RPMI7951 (cell line): ENCODE results near the gene FOXP2. TPM values are rescaled to one million over a fixed set of nuclear protein-coding genes. Genes with fewer than 3 reads are reported as not detected.
"Not testable (repeated sequence)": the region's sequence is repeated elsewhere in the genome, so short reads cannot be mapped to it uniquely, and the experiment has no call there.

Experiments
- DNase-seq: peaks from one replicate; pipeline ENCODE4 v3.0.0-alpha.2; 2012; ENCODE audit warnings: low read depth
- total RNA-seq: library from RNA; depleted of rRNA; stranded (reverse); fragments of >200 nt; shearing (Covaris generic); gene quantifications from 2 replicates; pipeline ENCODE4 v1.2.3, GENCODE V29; 2014

The FOXP2 gene
- total RNA-seq, 1 experiment from 2014 or later = not detected

DNA sequence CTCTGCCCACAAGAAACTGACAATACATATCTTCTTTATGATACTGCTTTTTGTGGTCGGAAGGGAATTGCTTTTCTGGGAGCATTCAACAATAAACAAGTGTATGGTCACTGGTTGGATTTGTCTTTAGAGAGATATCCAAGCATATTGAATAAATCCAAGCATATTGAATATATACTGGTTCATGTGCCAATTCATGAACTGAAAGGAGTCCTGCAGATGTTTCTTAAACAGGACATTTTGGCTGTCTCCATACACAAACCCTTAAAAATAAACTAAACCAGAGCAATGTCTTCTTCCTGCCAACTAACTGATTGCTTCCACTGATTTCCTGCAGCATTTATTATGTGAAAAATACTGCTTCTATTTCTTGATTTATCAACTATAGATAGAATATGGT lies 173.9 kb downstream of the FOXP2 start:
- no peak for DNase-seq

DNA sequence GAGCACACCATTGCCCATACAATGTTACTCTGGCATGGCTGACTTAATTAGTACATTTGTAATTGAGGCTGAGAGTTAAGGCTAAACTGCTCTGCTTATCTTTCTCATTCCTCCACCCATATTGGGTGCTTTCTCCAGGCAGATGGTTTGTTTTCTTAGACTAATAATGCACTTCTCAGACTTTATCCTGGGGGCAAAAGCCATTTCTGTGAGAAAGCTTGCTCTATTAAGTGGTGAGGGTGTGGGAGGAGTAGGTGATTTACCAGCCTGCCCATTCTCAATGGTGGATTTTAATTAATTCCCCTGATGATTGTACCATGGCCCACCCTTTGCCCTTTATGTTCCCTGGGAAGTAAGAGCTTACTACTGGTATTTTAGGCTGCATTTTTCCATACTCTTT lies 174.8 kb downstream of the FOXP2 start:
- no peak for DNase-seq

DNA sequence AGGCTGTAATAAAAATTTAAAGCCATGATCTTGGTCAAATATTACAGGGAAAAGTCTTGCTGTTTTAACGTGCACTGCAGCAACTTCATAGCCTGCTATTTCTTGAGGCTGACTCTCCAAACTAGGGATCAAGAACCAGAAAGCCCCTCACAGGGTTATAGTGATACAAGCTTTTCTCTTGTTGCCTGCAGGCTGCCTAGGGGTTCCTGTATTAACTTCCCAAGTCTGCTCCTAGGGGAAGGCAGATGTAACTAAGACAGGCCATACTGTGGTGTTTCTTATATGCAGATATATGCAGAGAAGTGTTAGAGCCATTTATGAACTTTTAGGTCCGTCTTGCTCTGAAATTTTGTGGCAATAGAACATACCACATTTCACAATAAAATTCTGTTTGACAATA lies 175.7 kb downstream of the FOXP2 start:
- DNase-seq = no peak

DNA sequence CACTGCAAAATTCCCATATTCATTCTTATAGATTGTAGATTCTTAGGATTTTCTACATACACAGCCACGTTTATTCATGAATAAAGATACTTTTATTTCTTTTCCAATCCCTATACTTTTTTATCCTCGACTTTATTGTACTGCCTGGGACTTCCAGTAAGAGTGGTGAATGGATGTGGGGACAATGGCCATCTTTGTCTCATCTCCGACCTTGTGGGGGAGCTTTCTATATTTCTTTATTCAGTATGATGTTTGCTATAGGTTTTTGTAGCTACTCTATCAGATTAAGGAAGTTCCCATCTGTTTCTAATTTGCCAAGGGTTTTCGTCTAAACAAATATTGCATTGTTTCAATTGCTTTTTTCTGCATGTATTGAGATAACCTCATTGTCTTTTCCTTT lies 184.3 kb downstream of the FOXP2 start:
- no peak for DNase-seq

DNA sequence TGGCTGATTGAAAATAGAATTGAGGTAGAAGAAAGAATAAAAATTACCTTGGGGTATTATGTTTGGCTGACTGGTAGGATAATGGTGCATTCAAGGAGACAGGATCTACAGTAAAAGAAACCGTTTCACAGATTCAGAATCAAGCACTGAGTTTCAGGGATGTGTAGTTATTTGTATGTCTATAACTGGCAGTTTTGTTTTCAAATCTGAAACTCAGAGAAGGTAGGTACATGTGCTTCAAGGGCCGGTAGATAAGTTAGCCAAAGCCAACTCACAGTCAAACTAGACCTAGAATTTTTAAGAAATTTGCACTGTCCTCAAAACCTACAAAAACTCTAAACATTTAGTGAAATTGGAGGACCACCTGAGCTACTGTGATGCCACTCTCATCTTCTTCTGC lies 191.5 kb downstream of the FOXP2 start:
- no peak for DNase-seq

DNA sequence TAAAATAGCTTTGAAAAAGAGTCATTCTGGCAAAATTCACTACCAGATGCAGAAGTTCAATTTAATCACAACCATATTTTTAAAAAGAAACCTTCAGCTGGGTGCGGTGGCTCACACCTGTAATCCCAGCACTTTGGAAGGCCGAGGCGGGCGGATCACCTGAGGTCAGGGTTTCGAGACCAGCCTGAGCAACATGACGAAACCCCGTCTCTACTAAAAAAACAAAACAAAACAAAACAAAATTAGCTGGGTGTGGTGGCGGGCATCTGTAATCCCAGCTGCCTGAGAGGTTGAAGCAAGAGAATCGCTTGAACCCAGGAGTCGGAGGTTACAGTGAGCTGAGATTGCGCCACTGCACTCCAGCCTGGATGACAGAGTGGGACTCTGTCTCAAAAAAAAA lies 194.2 kb downstream of the FOXP2 start:
- DNase-seq = not testable (repeated sequence)

DNA sequence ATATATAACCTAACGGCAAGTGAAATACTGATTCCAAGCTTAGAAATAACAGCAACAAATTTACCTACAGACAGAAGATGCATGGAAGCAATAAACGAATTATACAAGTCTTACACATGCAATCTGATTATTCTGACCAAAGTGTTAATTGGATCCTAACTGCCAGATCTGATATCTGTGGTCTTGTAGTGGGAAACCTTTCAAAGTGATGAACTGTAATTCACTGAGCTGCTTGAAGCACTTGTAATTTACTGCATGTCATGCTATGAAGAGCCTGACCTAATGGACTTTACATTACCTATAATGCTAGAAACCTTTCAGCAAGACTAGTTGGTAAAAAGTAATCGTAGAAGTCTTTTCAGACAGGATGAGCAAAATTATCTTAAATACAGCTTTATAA lies 205.6 kb downstream of the FOXP2 start:
- no peak for DNase-seq

DNA sequence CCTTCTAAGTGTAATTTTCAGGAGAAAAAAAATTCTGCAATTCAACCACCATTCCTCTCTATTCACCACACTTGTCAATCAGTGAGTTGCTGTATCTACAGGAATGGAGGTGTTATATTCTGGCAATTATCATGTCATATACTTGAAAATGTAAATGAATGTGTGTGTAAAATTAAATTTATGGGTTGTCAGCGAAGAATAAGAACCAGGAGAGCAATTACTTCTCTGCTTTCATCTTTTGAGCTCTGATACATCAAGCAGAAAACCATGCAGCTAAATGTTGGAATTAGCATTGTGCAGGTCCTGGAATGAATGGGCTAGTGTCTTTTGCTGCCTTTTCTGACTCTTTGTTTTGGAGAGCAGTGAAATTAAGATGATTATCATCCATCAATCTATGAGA lies 207.6 kb downstream of the FOXP2 start:
- no peak for DNase-seq

DNA sequence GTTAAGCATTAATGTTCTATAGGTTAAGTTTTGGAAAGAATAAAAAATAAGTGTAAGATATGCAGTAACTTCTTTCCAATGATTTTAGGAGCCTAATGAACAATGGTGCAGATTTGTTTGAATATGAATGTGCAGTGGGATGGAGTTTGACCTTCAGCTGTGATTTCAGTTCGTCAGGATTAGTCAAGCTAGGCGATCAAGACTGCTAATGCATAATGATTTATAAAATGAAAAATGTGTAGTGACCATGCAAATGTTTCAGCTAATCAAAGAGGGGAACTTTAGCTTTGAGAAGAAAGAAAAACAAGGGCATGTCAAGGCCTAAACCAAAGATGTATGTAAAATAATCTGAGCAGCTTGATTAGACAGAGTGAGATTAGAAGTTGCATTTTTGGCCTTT lies 208.5 kb downstream of the FOXP2 start:
- DNase-seq = no peak

DNA sequence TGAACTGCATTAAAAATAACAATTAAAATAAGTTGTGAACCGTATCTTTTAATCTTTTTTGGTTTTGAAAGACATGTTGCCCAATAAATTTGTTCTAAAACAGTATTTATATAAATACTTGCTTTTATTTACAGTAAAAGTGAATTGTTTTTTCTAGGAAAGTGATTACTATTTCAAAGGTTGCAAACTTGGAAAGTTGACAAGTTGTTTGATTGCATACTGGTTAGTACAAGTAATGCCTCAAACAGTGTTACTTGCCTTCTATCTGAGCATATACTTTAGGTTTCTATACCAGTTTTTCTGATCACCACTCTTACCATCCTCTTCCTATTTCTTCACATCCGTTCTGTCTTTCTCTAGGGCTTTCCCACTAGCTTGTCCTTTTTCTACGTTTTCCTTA lies 212.6 kb downstream of the FOXP2 start:
- no peak for DNase-seq

DNA sequence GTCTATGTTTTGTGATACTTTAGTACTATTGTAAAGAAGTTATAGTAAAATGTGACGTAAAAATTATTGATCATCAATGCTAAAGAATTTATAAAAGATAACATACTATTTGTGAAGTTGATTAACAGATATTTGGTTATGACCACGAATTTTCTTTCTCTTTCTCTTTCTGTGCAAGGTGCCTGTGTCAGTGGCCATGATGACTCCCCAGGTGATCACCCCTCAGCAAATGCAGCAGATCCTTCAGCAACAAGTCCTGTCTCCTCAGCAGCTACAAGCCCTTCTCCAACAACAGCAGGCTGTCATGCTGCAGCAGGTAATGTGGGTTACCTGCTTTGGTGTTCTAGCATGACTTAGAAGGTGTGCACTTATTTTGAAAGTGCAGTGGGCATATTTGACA lies 213.7 kb downstream of the FOXP2 start:
- DNase-seq = no peak

DNA sequence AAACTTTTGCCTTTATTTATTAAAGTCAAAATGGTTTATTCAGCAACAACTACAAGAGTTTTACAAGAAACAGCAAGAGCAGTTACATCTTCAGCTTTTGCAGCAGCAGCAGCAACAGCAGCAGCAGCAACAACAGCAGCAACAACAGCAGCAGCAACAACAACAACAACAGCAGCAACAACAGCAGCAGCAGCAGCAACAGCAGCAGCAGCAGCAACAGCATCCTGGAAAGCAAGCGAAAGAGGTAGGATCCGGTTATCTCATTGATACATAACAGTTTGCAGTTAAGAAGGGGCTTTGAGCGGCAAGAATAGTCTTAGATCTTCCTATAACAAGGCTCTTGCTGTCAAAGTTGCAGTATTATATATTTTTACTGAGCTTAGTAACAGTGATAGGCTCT lies 215.1 kb downstream of the FOXP2 start:
- DNase-seq = no peak

DNA sequence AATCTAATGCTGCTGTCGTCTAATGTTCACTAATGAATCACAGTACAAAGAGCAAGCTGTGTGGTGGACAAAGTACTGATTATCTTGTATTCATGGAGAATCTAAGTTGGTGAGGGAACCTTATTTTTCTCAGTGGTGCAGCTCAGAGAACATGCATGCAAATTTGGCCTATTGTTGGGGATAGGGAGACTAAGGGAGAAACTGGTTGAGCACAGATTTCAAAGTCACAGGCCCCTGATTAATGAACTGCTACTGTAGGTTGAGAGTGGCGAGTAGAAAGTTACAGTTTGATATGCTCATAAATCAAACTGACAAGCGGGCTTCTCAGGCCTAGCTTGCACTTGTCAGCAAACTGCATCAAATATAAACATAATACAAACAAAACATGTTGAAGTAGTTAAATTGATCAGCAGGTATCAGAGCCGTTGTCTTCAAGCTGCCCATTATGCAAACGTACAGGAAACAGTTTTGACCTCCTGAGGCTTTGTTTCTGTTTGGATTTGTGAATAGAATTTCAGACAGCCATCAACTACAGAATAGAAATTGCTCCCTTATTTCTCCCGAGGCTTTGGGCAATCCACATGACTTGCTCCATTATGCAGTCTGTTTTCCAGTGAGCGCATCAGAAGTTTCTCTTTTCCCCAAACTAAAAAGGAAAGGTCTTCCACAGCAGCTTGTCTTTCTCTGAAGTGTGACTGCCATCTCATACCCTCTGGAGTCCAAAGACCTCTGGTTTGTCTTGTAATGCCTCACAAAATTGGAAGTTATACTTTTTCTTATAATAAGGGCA lies 215.8 kb downstream of the FOXP2 start:
- DNase-seq = no peak

DNA sequence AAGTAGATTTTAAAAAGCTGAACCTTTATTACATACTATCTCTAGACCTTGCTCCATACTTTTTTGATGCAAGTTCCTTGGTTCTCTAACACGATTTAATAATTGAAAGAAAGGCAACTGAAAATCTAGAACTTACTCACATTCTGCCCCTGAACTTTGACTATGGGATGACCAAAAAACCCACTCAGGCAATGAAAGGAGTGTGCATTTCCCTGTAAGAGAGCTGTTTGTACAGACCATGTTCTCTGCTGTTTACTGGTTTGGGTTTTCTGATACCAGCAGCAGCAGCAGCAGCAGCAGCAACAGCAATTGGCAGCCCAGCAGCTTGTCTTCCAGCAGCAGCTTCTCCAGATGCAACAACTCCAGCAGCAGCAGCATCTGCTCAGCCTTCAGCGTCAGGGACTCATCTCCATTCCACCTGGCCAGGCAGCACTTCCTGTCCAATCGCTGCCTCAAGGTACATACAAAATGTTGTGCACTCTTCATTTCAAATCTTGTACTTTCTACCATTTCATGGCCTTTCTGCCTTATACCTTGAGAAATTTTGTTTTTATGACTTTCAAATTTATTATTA lies 216.7 kb downstream of the FOXP2 start:
- DNase-seq = no peak

DNA sequence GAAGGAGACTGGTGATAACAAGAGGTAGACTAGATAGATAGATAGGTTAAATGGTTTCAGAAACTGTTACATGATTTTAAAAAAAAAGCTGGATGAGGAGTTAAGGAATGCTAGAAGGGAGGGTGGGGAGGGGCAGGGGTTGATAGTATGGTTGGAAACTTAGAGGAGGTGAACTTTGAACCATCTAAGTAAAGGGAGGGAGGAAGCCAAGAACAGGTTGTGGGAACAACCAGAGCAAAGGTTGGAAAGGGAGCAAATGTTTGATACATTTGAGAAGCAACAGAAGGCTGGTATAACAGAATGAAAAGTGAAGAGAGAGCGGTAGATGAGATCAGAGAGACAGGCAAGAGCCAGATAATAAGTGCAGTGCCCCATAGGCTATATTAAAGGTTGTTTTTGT lies 224.8 kb downstream of the FOXP2 start:
- no peak for DNase-seq

DNA sequence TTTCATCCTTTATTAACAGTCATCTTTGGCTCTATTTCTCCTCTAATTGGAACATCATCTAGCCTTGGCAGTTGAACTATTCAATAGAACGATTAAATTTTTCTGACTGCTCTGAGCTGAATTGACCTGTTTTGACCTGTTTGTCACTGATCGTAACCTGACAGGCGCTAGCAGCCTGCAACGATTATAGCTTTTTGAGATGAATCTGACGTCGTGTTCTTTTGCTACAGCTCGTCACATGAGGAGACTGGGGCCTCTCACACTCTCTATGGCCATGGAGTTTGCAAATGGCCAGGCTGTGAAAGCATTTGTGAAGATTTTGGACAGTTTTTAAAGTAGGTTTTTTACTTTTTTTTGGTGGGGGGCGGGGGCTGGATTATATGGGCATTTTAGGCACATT lies 229.8 kb downstream of the FOXP2 start:
- DNase-seq = no peak

DNA sequence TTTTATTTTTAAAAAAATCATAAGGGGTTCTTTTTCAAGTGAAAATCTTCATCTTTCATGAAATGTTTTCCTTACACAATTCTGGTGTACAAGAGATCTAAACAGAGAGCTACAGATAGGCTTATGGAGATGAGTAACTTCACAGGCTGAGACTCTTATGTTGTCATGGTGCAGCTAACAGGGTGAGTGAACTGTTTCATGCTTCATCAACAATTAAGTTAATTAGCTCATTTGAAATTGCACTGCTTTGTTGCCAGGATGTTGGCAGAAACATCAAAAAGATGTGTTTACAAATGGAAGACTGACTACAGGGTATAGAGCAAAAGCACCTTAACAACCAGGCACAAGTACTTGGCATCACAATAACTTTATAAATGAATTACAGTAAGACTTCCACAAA lies 230.8 kb downstream of the FOXP2 start:
- DNase-seq = no peak

DNA sequence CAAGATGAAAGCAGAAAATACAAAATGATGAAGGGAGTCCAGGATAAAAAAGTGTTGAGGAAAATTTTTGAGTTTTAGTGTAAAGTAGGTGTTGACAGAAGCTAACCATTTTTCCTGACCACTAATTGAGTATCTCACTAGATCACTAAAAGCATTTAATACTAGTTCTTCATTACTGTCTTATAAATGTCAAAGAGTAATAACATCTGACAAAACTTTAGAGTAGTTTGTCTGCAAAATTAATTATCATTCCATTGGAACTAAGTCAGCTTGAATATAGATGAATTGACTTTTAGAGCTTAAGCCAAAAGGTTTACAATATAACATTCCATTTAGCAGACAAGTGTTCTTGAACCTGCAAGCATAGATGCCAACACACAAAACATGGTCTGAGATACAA lies 232.9 kb downstream of the FOXP2 start:
- DNase-seq = no peak

DNA sequence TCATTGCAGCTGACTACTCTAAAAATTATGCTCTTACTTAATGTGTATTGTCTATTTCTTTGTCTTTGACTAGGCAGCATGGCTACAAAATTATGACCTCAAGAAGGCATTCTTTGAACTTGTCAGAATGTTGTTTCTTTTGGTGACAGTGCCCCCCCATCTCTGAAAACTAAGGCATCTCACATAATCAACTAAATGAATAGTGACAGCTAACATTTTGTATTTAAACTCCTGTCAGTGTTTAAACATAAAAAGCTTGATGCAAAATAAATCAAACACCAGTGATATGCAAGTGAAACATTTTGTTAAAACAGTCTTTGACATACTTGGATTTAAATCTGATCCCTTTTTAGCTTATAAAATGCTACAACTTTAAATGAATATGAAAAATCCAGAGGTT lies 233.5 kb downstream of the FOXP2 start:
- DNase-seq = no peak

DNA sequence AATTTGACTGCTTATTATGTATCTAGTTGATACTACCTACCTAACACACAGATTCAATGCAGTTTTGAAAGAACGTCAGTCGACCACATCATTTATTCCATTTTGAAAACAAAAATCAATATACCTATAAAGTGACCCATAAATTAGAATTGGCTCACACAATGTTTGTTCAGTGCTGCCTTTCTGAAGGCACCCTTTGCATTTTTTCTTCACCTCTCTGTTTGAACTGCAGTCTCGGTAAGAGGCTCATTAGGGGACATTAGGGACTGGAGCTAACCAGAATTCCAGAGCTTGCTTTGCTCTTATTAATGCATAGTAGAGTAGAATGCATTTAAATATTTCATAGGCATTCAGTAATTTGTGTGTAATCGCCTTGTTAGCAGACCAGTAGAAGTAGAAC lies 234.1 kb downstream of the FOXP2 start:
- DNase-seq = no peak

DNA sequence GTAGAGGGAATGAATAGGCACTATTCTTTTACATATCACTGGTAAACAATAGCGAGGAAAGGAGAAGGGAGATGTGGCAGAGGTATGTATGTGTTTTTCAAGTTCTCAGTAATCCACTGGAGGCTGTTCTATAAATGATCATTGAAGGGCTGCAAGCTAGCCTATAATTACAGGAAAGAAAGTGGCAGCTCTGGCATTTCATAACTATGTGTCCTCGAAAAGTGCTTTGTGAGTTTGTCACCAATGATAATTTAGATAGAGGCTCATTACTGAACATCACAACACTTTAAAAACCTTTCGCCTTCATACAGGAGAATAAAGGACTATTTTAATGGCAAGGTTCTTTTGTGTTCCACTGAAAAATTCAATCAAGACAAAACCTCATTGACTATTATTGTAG lies 235.1 kb downstream of the FOXP2 start:
- DNase-seq = no peak

DNA sequence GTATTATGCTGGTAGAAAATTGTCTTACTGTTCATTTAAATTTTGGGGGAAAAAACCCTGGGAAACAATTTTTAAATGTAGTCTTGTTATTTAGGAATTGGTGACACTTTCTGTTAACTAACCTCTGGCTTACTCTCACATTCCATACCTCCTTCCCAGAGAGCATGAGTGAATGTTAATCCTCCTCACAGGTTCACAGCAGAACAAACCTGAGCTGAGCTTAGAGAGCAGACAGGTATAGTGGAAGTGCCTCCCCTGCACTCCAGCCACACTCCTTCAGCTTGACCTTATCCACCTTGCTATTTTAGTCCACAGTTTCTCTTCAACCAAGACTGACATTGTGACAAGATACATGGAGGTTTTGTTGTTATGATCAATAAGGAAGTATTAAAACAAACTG lies 235.9 kb downstream of the FOXP2 start:
- DNase-seq = no peak

DNA sequence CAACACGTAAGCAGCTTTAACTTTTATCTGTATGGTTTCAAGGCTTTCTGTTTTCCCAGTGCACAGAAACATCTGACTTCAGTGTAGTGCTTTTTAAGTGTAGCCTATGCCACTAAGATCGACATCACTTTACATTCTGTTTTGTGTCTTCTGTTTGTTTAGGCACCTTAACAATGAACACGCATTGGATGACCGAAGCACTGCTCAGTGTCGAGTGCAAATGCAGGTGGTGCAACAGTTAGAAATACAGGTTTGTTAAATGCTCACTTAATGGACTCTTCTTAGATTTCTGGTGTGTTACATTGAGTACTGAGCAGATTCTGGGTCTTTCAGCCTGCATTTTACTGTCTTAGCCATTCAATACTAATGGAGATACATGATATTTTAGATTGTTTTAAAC lies 237.4 kb downstream of the FOXP2 start:
- DNase-seq = no peak
